ENCODE results near the gene CCDC107. TPM values are rescaled to one million over a fixed set of nuclear protein-coding genes. Genes with fewer than 3 reads are reported as not detected.

Gene CCDC107
- total and polyA plus RNA-seq, 2 of the 13 experiments (the other 11 are each of a cell fraction or from before 2014, with no cell fraction given), result 7.1 to 15.2 TPM

GRCh38 chr9:35657546-35658136 lies 451 bp upstream of the CCDC107 start, which contains the start of gene RMRP (continued):
- TF ChIP-seq HNF1A (IDR thresholded peaks at IDR 0.05; ENCODE audit: low read depth) (peak; percentile 65), HNF1A (CRISPR knock-in tag; IDR thresholded peaks at IDR 0.05; ENCODE audit: borderline replicate concordance) (peak; percentile 78), CCDC6 (CRISPR knock-in tag; IDR thresholded peaks at IDR 0.05) (peak; percentile 85), ZNF883 (CRISPR knock-in tag; IDR thresholded peaks at IDR 0.05; ENCODE audit: not compliant biosample characterization) (peak; percentile 90), ZNF326 (CRISPR knock-in tag; IDR thresholded peaks at IDR 0.05; ENCODE audit: borderline replicate concordance) (no peak), ZNF180 (CRISPR knock-in tag; IDR thresholded peaks at IDR 0.05; ENCODE audit: borderline replicate concordance, low read depth) (peak; percentile 92; the same call in 1 of the 2 replicates), ZBTB8A (CRISPR knock-in tag; IDR thresholded peaks at IDR 0.05; ENCODE audit: borderline replicate concordance, low read depth) (peak; percentile 53; the same call in 1 of the 2 replicates), ZBTB37 (CRISPR knock-in tag; IDR thresholded peaks at IDR 0.05) (no peak), JARID2 (CRISPR knock-in tag; IDR thresholded peaks at IDR 0.05; ENCODE audit: insufficient replicate concordance) (peak; percentile 81), ZNF746 (CRISPR knock-in tag; IDR thresholded peaks at IDR 0.05) (peak; percentile 91), CEBPG (CRISPR knock-in tag; IDR thresholded peaks at IDR 0.05) (peak; percentile 58), SIN3A (IDR thresholded peaks at IDR 0.05; ENCODE audit: borderline replicate concordance, low read depth, low read length) (peak; percentile 93), ATF1 (CRISPR knock-in tag; IDR thresholded peaks at IDR 0.05) (peak; percentile 84), TEF (CRISPR knock-in tag; IDR thresholded peaks at IDR 0.05) (peak; percentile 74; the same call in 1 of the 2 replicates), ZNF484 (CRISPR knock-in tag; IDR thresholded peaks at IDR 0.05; ENCODE audit: borderline replicate concordance, low read depth) (0 out of 2 replicates have a peak, but pooled peaks have one; percentile 39), DNMT1 (CRISPR knock-in tag; IDR thresholded peaks at IDR 0.05) (peak; percentile 91; the same call in 1 of the 2 replicates), ZNF790 (CRISPR knock-in tag; IDR thresholded peaks at IDR 0.05; ENCODE audit: borderline replicate concordance) (peak; percentile 97; the same call in 1 of the 2 replicates), KLF6 (CRISPR knock-in tag; IDR thresholded peaks at IDR 0.05) (peak; percentile 89), KDM6A (CRISPR knock-in tag; IDR thresholded peaks at IDR 0.05; ENCODE audit: low read depth) (peak; percentile 41; the same call in 1 of the 2 replicates), SOX6 (IDR thresholded peaks at IDR 0.05) (no peak), SOX6 (CRISPR knock-in tag; IDR thresholded peaks at IDR 0.05) (peak; percentile 83), ZNF614 (CRISPR knock-in tag; IDR thresholded peaks at IDR 0.05; ENCODE audit: borderline replicate concordance) (peak; percentile 84), POLR2AphosphoS2 (IDR thresholded peaks at IDR 0.05; ENCODE audit: low read depth, low read length) (no peak), ZNF556 (CRISPR knock-in tag; IDR thresholded peaks at IDR 0.05; ENCODE audit: borderline replicate concordance) (peak; percentile 94; the same call in 1 of the 2 replicates), NCOA1 (CRISPR knock-in tag; IDR thresholded peaks at IDR 0.05) (0 out of 2 replicates have a peak, but pooled peaks have one; percentile 74), ZNF558 (CRISPR knock-in tag; IDR thresholded peaks at IDR 0.05; ENCODE audit: borderline replicate concordance) (peak; percentile 95)
